ENCODE results near the gene LTBR. TPM values are rescaled to one million over a fixed set of nuclear protein-coding genes. Genes with fewer than 3 reads are reported as not detected.
"Not testable (repeated sequence)": the region's sequence is repeated elsewhere in the genome, so short reads cannot be mapped to it uniquely, and the experiment has no call there.

Gene LTBR
- 10 to 100 TPM; 56.2 to 71.2 (median 61.7) TPM for polyA plus RNA-seq (ENCODE audit: insufficient read length in 4 of 4)

GRCh38 chr12:6383572-6384498 is at the start of gene LTBR:
Gene LTBR, plus strand, starts transcription at chr12:6384162. Its CDS starts 197 bp downstream, at chr12:6384359.
- peak in 2 of 4 donors; percentile 64 to 74 for DNase-seq (ENCODE audit: low read depth in 4 of 4, low spot score in 3 of 4)

- no peak for DNase-seq (ENCODE audit: low read depth in 4 of 4, low spot score in 3 of 4)
Observed at GRCh38 chr12:6334359-6334758, 49.6 kb upstream of the LTBR start.

- no peak for DNase-seq (ENCODE audit: low read depth in 4 of 4, low spot score in 3 of 4)
Observed at GRCh38 chr12:6334940-6335450, 49.0 kb upstream of the LTBR start.

- DNase-seq (ENCODE audit: low read depth in 4 of 4, low spot score in 3 of 4), result no peak
Observed at GRCh38 chr12:6335451-6336078, 48.4 kb upstream of the LTBR start.

GRCh38 chr12:6336079-6336888 is 47.7 kb upstream of the LTBR start:
- DNase-seq (ENCODE audit: low read depth in 4 of 4, low spot score in 3 of 4), result peak; percentile 86 to 90 (median 88)

DNA sequence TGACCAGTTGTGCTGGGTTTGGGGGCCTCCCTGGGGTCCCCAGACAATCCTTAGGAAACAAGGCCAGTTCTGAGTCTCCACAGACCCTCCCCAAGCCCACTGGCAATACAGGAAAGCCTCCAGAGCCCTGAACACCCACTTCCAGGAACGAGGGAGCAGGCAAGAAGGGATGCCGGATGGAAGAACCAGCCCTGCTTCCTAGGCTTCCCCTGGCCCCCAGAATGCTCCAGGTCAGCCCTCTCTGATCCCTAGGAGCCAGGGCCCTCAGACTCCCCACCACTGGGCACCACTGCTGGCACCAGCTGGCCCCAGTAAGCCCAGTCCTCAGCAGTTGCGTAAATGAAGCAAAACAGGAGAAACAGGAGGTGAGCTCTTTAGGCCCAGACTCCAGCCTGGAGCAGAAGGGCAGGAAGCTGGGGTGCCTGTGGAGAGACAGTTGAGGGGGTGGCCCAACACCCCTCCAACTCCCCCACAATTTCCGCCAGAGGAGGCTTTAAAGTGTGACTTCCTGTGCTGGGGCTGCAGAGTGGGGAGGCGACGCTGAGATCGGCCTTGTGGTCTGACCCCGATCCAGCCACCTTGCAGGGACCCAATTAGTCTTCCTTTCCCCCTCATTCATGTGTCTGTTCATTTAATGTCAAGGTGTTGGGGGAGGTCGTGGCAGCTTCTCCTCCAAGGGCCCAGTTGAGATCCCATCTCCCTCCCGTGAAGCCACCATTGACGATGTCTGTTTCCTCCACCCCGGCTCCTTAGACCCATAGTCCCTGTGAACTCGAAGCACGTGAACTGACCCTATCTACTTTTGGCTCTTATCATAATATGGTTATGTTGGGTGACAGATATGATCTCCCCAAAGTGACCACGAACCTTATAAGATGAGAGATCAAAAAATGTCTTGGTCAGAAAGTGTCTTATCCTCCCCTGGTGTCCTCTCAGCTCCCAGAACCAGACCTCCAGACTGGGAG is 46.8 kb upstream of the LTBR start:
- DNase-seq (ENCODE audit: low read depth in 4 of 4, low spot score in 3 of 4), result no peak

DNA sequence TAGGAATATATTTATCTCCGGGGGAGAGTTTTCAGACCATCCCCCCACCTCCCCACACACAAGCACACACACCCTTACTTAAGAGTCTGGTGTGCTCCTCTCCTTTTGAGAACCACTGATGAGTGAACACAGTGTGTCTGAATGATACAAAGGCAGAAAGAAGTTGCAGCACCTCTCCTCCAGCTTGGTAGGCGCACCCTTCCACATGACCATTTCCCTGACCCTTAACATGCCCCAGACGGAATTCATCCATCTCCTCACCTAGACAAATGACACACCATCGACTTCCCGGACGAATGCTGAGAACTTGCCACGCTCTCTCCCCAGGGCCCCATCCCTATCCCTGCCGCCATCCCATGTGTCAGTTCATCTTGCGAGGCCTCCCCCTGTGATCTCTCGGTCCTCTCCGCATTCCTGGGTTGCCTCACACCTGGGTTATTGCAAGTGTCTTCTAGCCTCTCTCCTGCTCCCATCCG is 46.0 kb upstream of the LTBR start:
- no peak for DNase-seq (ENCODE audit: low read depth in 4 of 4, low spot score in 3 of 4)

GRCh38 chr12:6338536-6338935 is 45.4 kb upstream of the LTBR start:
- DNase-seq (ENCODE audit: low read depth in 4 of 4, low spot score in 3 of 4), result not testable (repeated sequence)

DNA sequence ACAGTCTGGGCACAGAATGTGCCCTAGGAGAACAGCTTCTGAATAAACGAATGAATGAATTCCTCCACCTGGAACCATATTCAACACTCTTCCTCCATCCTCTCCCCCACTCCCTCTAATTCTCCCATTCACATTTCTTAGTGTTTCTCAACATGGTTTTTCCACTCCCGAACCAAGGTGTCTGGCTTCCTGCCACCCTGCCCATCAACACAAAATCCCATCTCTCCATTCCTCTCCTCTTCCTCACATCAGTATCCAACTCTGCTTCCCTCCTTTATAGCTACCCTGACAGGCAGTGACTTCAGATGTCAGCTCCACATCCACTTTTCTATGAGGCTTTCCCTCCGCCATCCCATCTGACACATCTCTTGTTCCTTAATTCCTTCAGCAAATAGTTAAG is 45.0 kb upstream of the LTBR start:
- no peak for DNase-seq (ENCODE audit: low read depth in 4 of 4, low spot score in 3 of 4)

DNA sequence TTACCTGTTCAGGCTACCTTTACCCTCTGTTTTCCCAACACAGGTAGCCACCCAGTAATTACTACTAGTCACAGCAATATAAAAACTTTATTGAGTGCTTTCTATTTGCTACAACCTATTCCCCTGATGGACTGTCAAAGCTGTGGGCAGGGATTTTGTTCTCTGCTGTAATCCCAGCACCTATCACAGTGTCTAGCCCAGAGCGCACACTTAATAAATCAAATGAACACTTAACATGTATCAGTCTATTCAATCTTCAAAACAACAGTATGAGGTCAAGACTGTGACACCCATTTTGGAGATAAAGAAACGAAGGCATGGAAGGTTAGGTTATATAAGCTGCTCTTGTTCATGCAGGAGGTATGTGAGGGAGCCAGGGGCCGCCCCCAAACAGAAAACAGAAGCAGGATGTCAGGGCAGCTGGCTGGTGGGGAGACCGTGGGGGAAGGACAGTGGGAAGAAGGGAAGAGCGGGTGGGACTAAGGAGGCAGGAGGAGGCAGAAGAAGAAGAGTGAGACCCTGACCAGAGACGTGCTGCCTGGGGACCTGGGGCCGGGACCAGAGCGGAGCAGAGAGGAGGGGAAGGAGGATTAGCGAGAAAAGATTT is 43.8 kb upstream of the LTBR start:
- no peak for DNase-seq (ENCODE audit: low read depth in 4 of 4, low spot score in 3 of 4)

- DNase-seq (ENCODE audit: low read depth in 4 of 4, low spot score in 3 of 4), result no peak
Observed at GRCh38 chr12:6340745-6341416, 43.1 kb upstream of the LTBR start.

GRCh38 chr12:6341417-6342139 is 42.4 kb upstream of the LTBR start, which contains the start of gene TNFRSF1A:
Gene TNFRSF1A, minus strand, starts transcription at chr12:6342076. Its CDS starts 262 bp downstream, at chr12:6341814.
- DNase-seq (ENCODE audit: low read depth in 4 of 4, low spot score in 3 of 4), result no peak

GRCh38 chr12:6342140-6342889 is 41.6 kb upstream of the LTBR start:
- DNase-seq (ENCODE audit: low read depth in 4 of 4, low spot score in 3 of 4), result no peak

GRCh38 chr12:6343518-6343917 is 40.4 kb upstream of the LTBR start:
- DNase-seq (ENCODE audit: low read depth in 4 of 4, low spot score in 3 of 4), result no peak

DNA sequence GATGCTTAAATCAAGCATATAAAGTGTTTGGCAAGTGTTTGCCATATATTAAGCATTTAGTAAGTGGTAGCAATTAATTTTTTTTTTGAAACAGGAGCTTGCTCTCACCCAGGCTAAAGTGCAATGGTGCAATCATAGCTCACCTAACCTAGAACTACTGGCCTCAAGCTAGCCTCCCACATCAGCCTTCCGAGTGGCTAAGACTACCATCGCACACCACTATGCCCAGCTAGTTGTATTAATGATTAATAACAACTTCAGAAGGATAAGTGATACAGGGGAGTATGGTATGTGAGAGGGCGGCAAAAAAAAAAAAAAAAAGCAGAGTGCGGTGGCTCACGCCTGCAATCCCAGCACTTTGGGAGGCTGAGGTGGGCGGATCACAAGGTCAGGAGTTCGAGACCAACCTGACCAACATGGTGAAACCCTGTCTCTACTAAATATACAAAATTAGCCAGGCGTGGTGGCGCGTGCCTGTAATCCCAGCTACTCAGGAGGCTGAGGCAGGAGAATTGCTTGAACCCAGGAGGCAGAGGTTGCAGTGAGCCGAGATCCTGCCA is 39.8 kb upstream of the LTBR start:
- not testable (repeated sequence) for DNase-seq (ENCODE audit: low read depth in 4 of 4, low spot score in 3 of 4)

DNA sequence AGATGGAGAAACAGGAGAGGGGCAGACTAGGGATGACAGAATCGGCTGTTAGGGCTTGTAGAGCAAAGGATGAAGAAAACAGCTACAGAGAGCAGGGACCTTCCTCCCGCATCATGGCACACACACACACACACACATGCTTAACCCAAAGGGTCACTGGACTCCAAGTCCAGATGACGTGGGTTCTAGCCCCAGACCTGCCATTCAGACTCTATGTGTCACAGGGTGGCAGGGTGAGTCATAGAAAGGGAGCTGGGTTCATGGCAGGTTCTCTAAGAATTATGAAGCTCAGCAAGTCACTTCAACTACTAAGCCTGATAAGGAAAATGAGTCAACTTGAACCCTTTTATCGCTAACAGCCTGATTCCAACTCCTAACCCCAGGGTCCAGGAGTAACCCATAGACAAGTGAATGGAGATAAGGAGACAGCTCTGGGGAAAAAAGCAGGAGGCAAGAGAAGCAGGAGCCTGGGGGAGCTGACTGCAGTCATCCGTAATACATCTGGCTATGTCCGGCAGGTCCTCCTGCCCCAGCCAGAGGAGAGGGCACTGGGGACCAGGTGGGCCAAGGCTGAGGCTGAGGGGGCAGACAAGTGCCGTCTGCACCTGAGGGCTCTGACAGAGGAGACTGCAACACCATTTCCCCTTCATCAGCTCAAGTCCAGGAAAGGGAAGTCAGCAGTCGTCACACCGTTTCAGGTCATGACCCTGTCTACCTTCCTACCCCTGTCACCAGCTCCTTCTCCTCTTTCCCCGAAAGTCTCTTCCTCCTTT is 38.5 kb upstream of the LTBR start:
- DNase-seq (ENCODE audit: low read depth in 4 of 4, low spot score in 3 of 4), result no peak
